GM20000 (cell line): Measurements from ENCODE around the gene CCR7.

Source experiments
- DNase-seq: peaks from one replicate; pipeline ENCODE4 v3.0.0; 2012; ENCODE audit warnings: low spot score
- CTCF ChIP-seq: IDR thresholded peaks from 2 replicates; pipeline ENCODE4 v1.5.1; 2012; ENCODE audit warnings: mild to moderate bottlenecking, control low read depth; ENCODE audit errors: extremely low read depth, missing control alignments

Gene CCR7

DNA sequence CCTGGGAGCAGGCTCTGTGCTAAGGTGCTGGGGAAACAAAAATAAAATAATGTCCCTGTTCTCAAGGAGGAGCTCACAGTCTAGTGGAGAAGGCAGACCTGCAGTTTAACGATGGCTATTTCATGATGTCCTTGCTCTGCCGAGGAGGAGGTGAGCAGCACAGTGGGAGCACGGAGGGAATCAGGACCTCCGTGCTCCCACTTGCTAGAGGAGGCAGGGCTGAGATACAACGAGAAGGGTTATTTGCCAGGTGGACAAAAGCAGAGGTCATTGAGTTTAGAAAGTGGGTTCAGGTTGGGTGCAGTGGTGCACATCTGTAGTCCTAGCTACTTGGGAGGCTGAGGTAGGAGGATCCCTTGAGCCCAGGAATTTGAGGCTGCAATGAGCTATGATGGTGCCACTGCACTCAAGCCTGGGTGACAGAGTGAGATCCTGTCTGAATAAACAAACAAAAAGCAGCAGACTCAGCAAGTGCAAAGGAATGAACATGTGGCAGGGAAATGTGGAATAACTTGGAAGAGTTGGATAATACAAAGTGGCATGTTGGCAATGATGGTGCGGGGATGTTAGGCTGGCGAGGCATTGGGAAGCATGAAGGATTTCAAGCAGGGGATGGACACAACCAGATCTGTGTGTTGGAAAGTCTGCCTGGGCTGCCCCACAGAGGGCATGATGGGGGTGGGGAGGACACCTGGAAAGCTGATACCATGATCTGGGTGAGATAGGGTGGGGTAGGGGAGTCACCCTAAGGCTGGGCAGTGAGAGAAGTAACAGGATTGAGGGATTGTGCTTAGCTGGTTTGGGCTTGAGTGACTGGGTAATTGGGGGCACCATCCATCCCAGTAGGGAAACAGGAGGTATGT lies 51.0 kb downstream of the CCR7 start:
- TF ChIP-seq CTCF: no peak
- no peak for DNase-seq

GRCh38 chr17:40511667-40512220 lies 53.5 kb downstream of the CCR7 start:
- TF ChIP-seq CTCF: no peak
- no peak for DNase-seq

DNA sequence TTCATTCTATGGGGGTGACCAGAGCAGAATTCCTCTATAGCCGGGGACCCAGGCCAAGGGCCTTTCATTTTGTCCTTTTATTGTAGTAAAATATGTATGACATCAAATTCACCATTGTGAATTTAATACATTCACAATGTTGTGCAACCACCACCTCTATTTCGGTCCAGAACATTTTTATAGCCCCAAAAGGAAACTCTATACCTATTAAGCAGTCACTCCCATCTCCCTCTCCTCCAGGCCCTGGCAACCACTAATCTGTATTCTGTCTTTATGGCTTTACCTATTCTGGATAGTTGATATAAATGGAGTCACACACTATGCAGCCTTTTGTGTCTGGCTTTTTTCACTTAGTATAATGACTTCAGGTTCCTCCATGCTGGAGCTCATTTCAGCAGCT lies 54.1 kb downstream of the CCR7 start:
- no peak for TF ChIP-seq CTCF
- no peak for DNase-seq

GRCh38 chr17:40510328-40510648 lies 55.0 kb downstream of the CCR7 start:
- no peak for TF ChIP-seq CTCF
- no peak for DNase-seq

DNA sequence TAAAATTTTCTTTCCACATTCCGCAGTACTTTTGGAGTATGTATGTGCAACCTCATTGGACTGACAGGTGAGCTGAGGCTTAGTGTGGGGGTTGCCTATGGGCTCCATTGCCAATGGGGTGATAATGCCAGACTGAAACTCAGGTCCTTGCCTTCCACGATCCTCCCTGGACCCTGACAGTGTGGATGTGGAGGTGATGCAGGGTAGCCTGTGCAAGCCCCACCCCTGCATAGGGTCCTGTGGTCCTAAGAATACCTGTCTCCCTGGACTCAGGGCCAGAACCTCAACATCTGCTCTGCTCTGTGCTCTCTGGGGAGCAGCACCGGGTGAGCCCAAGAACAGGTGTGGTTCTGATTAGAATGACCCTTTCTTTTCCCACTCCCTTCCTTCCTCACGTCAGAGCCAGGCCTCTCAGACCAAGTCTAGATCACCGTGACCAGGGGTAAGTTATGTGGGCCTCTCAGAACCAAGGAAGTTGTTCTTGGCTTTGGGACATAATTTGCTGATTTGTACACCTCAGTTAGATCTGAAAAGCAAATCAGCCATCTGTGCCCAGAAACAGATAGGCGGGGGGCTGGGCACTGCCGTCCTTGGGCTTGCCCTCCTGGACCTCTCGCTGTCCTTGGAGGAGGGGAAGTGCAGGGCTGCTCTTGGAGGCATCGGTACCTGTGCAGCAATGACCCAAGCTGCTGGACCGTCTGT lies 55.5 kb downstream of the CCR7 start:
- no peak for TF ChIP-seq CTCF
- DNase-seq: no peak

DNA sequence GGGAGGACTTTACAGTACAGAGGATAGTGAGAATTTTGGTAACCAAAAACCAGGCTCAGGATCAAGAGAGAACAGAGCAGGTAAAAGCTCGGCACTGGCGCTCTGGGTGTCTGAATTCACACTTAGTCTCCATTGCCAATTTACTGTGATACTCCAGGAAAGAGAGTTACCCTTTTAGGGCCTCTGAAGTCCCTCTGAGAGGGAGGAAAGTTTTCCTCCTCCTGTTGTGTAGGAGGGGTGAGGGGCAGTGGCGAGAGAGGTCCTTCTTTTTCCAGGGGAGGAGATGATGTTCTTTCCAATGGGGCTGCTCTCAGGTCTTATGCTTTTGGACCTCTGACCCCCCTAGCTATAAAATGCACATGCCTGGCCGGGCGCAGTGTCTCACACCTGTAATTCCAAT lies 58.5 kb downstream of the CCR7 start:
- no peak for DNase-seq
- TF ChIP-seq CTCF: no peak
